Renal cortical epithelial cell (primary cell): ENCODE measurements around the gene STXBP4. TPM values are rescaled to one million over a fixed set of nuclear protein-coding genes. Genes with fewer than 3 reads are reported as not detected.

Source experiments
- DNase-seq: peaks from one replicate; pipeline ENCODE4 v3.0.0-alpha.2; 2011; ENCODE audit warnings: low read depth
- total RNA-seq: library from RNA; depleted of rRNA; stranded (reverse); fragments of >200 nt; gene quantifications from 2 replicates; pipeline ENCODE4 v1.2.3, GENCODE V29; 2014

Gene STXBP4
- total RNA-seq, 1 donor from 2014 or later: 72.5 TPM

- DNase-seq: no peak
Measured at GRCh38 chr17:55219459-55219858, 250.9 kb downstream of the STXBP4 start.

GRCh38 chr17:55219934-55220333 lies 251.4 kb downstream of the STXBP4 start:
- DNase-seq: no peak

Other genes starting within 250 kb of the STXBP4 start
- 127 and 132 TPM in 2 replicates for gene TOM1L1, start 67.9 kb upstream of the STXBP4 start, total RNA-seq
- 67.2 and 76.4 TPM in 2 replicates for gene COX11, start 111 bp upstream of the STXBP4 start, total RNA-seq